MG63 (cell line): Measurements from ENCODE around the gene KCNG2. TPM values are rescaled to one million over a fixed set of nuclear protein-coding genes. Genes with fewer than 3 reads are reported as not detected.

ENCODE experiments used
- DNase-seq: peaks from one replicate; pipeline ENCODE4 v3.0.0-alpha.2; 2020
- H3K27me3 ChIP-seq: fragments of 250-450 bp; sonication (Bioruptor Pico); 2 replicates; pipeline ENCODE4 v1.5.1; 2020; ENCODE audit warnings: mild to moderate bottlenecking, moderate library complexity
- H3K36me3 ChIP-seq: fragments of 250-450 bp; sonication (Bioruptor Pico); 2 replicates; pipeline ENCODE4 v1.5.1; 2020; ENCODE audit warnings: mild to moderate bottlenecking, moderate library complexity
- H3K4me3 ChIP-seq: fragments of 250-450 bp; sonication (Bioruptor Pico); 2 replicates; pipeline ENCODE4 v1.5.1; 2020; ENCODE audit warnings: mild to moderate bottlenecking, moderate library complexity
- H3K9me3 ChIP-seq: fragments of 250-450 bp; sonication (Bioruptor Pico); 2 replicates; pipeline ENCODE4 v1.5.1; 2020; ENCODE audit warnings: mild to moderate bottlenecking, moderate library complexity
- total RNA-seq: library from RNA; depleted of rRNA; stranded (reverse); fragments of >200 nt; shearing (Covaris generic); gene quantifications from 2 replicates; pipeline ENCODE4 v1.2.3, GENCODE V29; 2014; ENCODE audit warnings: low replicate concordance

Gene KCNG2
- total RNA-seq, 1 experiment from 2014 or later, result not detected

DNA sequence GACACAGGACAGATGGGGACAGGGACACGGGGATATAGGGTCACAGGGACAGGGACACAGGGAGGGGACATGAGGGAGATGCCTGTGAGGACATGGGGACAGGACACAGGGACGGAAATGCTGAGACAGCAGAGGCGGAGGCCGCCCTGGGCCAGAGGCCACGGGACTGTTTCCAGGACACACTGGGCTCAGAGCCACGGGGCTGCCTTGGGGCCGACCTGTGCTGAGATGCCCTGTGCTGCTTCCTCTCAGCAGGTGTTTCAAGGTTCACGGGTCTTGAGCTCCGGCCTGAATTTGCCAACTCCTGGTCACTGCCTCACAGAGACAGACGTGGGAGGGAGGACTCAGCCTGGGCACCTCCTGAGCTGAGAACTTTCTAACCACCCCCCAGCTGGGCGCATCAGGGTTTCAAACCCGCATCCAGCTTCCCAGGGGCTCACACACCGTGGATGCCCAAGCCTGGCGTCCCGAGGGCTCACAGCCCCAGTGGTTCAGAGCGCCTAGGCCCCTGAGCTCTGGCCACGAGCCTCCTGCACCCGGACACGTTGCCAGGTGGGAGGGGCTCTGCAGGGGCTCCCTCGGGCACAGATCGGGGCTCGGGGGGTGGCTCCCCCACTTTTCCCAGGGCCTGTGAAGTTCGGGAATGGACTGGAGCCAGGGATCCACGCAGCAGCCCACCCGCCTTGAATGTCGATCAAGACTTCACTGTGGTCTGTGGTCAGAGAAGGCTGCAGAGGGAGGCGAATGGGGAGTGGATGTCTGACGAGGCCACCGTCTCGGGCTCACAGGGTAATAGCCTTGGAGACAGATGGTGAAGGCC, 89.7 kb downstream of the KCNG2 start:
- Histone ChIP-seq H3K9me3 (peaks cover 29% of the 10 kb centered on the region), H3K36me3 (no peaks in the 10 kb centered on the region), H3K4me3 (no peak overlapping the region), H3K27me3 (no peaks in the 10 kb centered on the region)
- no peak for DNase-seq

DNA sequence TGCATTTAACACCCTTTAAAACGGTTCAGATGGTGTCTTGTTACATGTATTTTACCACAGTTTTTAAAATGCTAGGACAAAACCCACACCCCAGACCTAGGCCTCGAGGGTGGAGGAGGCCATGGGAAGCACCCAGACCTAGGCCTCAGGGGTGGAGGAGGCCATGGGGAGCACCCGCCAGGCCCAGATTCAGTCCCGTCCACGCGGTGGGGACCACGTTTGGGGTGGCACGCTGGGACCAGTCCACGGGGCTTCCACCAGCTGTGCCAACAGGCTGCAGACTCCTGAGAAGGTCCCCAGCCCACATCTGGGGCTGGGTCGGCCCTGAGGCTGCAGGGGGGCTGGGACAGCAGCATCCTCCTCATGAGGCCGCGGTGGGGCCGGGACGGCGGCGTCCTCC, 90.3 kb downstream of the KCNG2 start:
- H3K27me3 ChIP-seq, result no peaks in the 10 kb centered on the region
- H3K9me3 ChIP-seq, result peaks cover 29% of the 10 kb centered on the region
- H3K4me3 ChIP-seq, result no peak overlapping the region
- no peak for DNase-seq
- H3K36me3 ChIP-seq, result no peaks in the 10 kb centered on the region

DNA sequence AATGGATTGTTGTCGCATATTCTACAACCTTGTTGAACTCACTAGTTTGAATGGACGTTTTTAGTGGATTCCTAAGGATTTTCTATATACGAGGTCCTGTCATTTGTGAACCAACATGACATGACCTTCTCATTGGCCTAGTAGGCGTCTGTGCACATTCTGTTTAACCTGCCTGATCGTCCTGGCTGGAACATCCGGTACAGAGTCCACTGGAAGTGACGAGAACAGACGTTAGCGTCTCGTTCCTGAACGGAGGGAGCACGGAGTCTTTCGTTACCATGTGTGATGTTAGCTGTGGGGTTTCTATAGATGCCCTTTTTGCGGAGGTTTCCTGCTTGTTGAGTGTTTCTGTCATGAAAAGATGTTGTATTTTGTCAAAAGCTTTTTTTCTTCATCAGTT, 91.8 kb downstream of the KCNG2 start:
- no peaks in the 10 kb centered on the region for H3K36me3 ChIP-seq
- no peak overlapping the region for H3K4me3 ChIP-seq
- DNase-seq, result no peak
- H3K9me3 ChIP-seq, result peaks cover 29% of the 10 kb centered on the region
- no peaks in the 10 kb centered on the region for H3K27me3 ChIP-seq

DNA sequence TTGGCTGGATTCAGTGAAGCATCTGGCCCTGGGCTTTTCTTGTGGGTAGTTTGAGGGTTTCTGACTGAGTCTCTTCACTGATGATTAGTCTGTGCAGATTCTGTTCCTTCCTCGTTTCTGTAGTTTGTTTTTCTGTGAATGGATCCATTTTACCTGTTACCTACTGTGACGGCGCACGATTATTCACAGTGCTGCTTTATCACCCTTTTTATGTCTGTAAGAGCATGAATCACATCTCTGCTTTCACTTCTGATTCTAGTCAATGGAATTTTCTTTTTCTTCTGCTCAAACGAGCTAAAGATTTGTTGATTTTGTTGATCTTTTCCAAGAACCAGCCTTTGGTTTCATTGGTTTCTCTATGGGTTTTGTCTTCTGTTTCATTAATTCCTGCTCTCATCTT, 92.9 kb downstream of the KCNG2 start:
- Histone ChIP-seq H3K4me3 (no peak overlapping the region), H3K9me3 (peaks cover 29% of the 10 kb centered on the region), H3K36me3 (no peaks in the 10 kb centered on the region), H3K27me3 (no peaks in the 10 kb centered on the region)
- DNase-seq, result no peak

- DNase-seq, result no peak
- no peak overlapping the region for H3K4me3 ChIP-seq
- peaks cover 27% of the 10 kb centered on the region for H3K9me3 ChIP-seq
- no peaks in the 10 kb centered on the region for H3K27me3 ChIP-seq
- no peaks in the 10 kb centered on the region for H3K36me3 ChIP-seq
These were observed 99.0 kb downstream of the KCNG2 start for GRCh38 chr18:79896738-79897137.

- no peaks in the 10 kb centered on the region for H3K27me3 ChIP-seq
- H3K4me3 ChIP-seq, result no peak overlapping the region
- peaks cover 24% of the 10 kb centered on the region for H3K9me3 ChIP-seq
- H3K36me3 ChIP-seq, result peaks cover 3% of the 10 kb centered on the region; the same call in 1 of the 2 replicates
- no peak for DNase-seq
These were observed 100.3 kb downstream of the KCNG2 start for GRCh38 chr18:79897940-79898625.

- H3K9me3 ChIP-seq, result peaks cover 24% of the 10 kb centered on the region
- no peaks in the 10 kb centered on the region for H3K27me3 ChIP-seq
- H3K36me3 ChIP-seq, result peaks cover 10% of the 10 kb centered on the region; the same call in 1 of the 2 replicates
- no peak overlapping the region for H3K4me3 ChIP-seq
- no peak for DNase-seq
These were observed 101.3 kb downstream of the KCNG2 start for GRCh38 chr18:79898952-79899608.

DNA sequence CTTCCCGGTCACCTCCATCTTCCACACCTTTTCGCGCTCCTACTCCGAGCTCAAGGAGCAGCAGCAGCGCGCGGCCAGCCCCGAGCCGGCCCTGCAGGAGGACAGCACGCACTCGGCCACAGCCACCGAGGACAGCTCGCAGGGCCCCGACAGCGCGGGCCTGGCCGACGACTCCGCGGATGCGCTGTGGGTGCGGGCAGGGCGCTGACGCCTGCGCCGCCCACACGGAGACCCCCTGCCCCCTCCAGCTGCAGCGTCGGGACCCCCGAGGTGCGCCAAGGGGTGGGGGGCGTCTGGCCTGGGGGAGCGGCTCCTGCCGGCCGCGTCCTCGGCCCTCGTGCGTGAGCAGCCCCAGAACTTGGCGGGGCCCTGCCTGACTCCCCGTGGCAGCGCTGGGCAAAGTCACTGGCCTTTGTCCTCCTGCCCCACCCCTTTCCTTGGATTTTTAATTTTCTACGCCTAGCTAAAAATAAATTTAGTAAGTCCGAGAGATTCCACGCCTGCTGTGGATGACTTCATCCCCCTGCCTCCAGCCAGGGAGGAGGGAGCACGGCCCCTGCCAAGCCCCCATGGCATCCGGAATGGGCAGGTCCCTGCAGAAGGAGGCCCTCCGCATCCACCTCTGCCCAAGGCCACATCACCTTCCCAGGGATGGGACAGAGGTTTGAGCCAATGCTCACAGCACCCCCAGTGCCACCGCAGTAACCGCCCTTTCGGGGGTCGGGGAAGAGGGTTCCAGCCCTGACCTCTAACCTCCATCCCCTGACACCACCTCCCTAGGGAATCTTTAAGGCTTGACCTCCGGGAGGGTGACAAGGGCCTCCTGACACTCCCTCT, 102.1 kb downstream of the KCNG2 start:
- DNase-seq, result no peak
- H3K9me3 ChIP-seq, result peaks cover 24% of the 10 kb centered on the region
- H3K4me3 ChIP-seq, result no peak overlapping the region

GRCh38 chr18:79900610-79901570, 103.2 kb downstream of the KCNG2 start:
- Histone ChIP-seq H3K36me3 (peaks cover 10% of the 10 kb centered on the region; the same call in 1 of the 2 replicates), H3K27me3 (no peaks in the 10 kb centered on the region), H3K9me3 (peaks cover 24% of the 10 kb centered on the region), H3K4me3 (no peak overlapping the region)
- no peak for DNase-seq

More for the DNA sequence above, 102.1 kb downstream of the KCNG2 start:
- Histone ChIP-seq H3K36me3 (peaks cover 10% of the 10 kb centered on the region; the same call in 1 of the 2 replicates), H3K27me3 (no peaks in the 10 kb centered on the region)

DNA sequence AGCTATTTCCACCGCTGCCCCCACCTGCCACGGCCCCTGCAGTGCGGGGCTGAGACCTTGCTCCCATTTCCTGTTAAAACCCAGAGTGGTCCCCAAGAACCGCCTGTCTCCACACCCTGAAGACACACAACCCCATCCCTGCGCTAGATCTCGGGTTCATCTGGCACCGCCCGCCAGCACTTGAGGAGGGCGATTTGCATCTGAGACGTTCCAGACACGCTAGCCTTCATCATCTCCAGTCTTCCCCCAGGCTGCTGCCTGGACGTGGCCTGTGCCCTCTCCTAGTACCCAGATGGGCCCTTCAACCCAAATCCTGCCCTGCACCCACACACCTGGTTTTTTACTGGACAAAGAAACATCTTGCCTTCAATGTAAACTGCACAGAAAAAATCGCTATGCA, 103.9 kb downstream of the KCNG2 start:
- H3K36me3 ChIP-seq, result peaks cover 12% of the 10 kb centered on the region
- peaks cover 19% of the 10 kb centered on the region for H3K9me3 ChIP-seq
- no peak overlapping the region for H3K4me3 ChIP-seq
- no peaks in the 10 kb centered on the region for H3K27me3 ChIP-seq
- no peak for DNase-seq

GRCh38 chr18:79902075-79902474, 104.3 kb downstream of the KCNG2 start:
- peaks cover 16% of the 10 kb centered on the region for H3K9me3 ChIP-seq
- peaks cover 15% of the 10 kb centered on the region for H3K36me3 ChIP-seq
- H3K27me3 ChIP-seq, result no peaks in the 10 kb centered on the region
- H3K4me3 ChIP-seq, result no peak overlapping the region
- DNase-seq, result no peak

GRCh38 chr18:79902640-79903039, 104.9 kb downstream of the KCNG2 start:
- H3K36me3 ChIP-seq, result peaks cover 15% of the 10 kb centered on the region
- no peak for DNase-seq
- no peaks in the 10 kb centered on the region for H3K27me3 ChIP-seq
- peaks cover 10% of the 10 kb centered on the region for H3K9me3 ChIP-seq
- no peak overlapping the region for H3K4me3 ChIP-seq

- no peak for DNase-seq
- Histone ChIP-seq H3K27me3 (no peaks in the 10 kb centered on the region), H3K36me3 (peaks cover 15% of the 10 kb centered on the region), H3K4me3 (no peak overlapping the region), H3K9me3 (peaks cover 6% of the 10 kb centered on the region)
These were observed 105.4 kb downstream of the KCNG2 start for GRCh38 chr18:79903071-79903635.

DNA sequence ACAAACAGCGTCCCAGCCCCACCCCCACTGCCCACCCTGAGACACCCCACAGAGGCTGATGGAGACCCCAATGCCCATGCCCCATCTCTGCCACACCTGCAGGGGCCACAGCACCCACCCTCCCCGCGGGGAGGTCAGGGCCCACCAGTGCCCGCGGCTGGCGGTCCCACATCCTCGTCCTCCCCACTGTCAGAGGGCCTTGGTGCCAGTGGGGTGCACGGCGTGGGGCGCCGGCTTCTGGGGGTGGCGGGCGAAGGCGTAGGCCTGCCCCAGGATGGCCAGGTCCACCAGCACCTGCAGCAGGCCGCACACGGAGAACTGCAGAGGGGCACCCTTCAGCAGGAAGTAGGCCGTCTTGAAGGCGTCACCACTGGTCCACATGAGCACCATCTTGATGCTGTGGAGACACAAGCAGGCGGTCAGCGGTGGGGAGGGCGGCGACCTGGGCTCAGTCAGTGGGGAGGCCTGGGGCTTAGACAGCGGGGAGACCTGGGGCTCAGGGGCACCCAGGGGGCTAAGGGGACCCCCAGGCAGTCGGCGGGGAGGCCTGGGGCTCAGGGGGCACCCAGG, 106.1 kb downstream of the KCNG2 start:
- no peak for DNase-seq
- H3K9me3 ChIP-seq, result peaks cover 8% of the 10 kb centered on the region; the same call in 1 of the 2 replicates
- H3K36me3 ChIP-seq, result peaks cover 17% of the 10 kb centered on the region
- H3K4me3 ChIP-seq, result no peak overlapping the region
- H3K27me3 ChIP-seq, result no peaks in the 10 kb centered on the region
